A549 (cell line): ENCODE data around the gene COBLL1. TPM values are rescaled to one million over a fixed set of nuclear protein-coding genes. Genes with fewer than 3 reads are reported as not detected.

Experiments
- ATAC-seq, 2 experiments: fragments of 200-7000 bp in 1 of 2; fragments of >200 bp in 1 of 2; cut with Nextera tagmentation in 1 of 2; cut with Tn5 transposase in 1 of 2; 3 replicates each; pipeline versions ENCODE4 v1.8.0 to v1.9.1; 2018 to 2020; ENCODE audit warnings: mild to moderate bottlenecking in 1 of 2, moderate library complexity in 1 of 2
- CTCF ChIA-PET: fragments of 300-600 bp; sonication (Branson Sonifier 250); formaldehyde crosslinking; extraction: SDS; loops from one replicate; lab custom pipeline; 2021; ENCODE audit warnings: antibody characterized with exemption, inconsistent platforms; lab: Yijun Ruan, JAX
- POLR2A ChIA-PET: fragments of 350-600 bp; formaldehyde crosslinking; extraction: SDS; loops from one replicate; lab custom pipeline; 2021; ENCODE audit warnings: antibody characterized with exemption, inconsistent platforms; lab: Yijun Ruan, JAX
- DNase-seq, 2 experiments: peaks; one replicate each; pipeline versions ENCODE4 v3.0.0 to v3.0.0-alpha.2; 2011 to 2016; ENCODE audit warnings: low read depth in 1 of 2, low spot score in 1 of 2
- FAIRE-seq: peaks from 2 replicates; lab custom pipeline; 2011; peaks lifted over from hg19 to GRCh38; lab: Jason Lieb, UNC
- H3K27ac ChIP-seq, 2 experiments: fragments of >200 bp; sonication (Bioruptor Twin); formaldehyde crosslinking; 3 replicates each; pipeline ENCODE4 v1.5.1; 2016 to 2017
- H3K4me1 ChIP-seq: fragments of >200 bp; sonication (Bioruptor Twin); formaldehyde crosslinking; 3 replicates; pipeline ENCODE4 v1.6.1; 2016
- H3K4me2 ChIP-seq: fragments of >200 bp; sonication (Bioruptor Twin); formaldehyde crosslinking; 3 replicates; pipeline ENCODE4 v1.6.1; 2016
- H3K4me3 ChIP-seq: fragments of >200 bp; sonication (Bioruptor Twin); formaldehyde crosslinking; 3 replicates; pipeline ENCODE4 v1.5.1; 2016
- H3K9me3 ChIP-seq: fragments of >200 bp; sonication (Bioruptor Twin); formaldehyde crosslinking; 3 replicates; pipeline ENCODE4 v1.6.1; 2016
- CBX2 ChIP-seq: fragments of 200-600 bp; sonication (generic); IDR thresholded peaks from 2 replicates; pipeline ENCODE4 v1.6.1; 2016; ENCODE audit warnings: low read depth, mild to moderate bottlenecking, borderline replicate concordance
- CBX8 ChIP-seq: fragments of 200-600 bp; sonication (generic); IDR thresholded peaks from 2 replicates; pipeline ENCODE4 v1.6.1; 2016
- CHD2 ChIP-seq: fragments of 150-350 bp; IDR thresholded peaks from 2 replicates; pipeline ENCODE4 v1.6.1; 2014; ENCODE audit warnings: low read length; ENCODE audit not compliant: partially characterized antibody
- EHF ChIP-seq: fragments of 250-450 bp; sonication (Bioruptor Pico); IDR thresholded peaks from 2 replicates; pipeline ENCODE4 v1.5.0; 2020; ENCODE audit warnings: mild to moderate bottlenecking
- EP300 ChIP-seq, 2 experiments: fragments of >200 bp; sonication (Bioruptor Twin); formaldehyde crosslinking; IDR thresholded peaks; 2 replicates in 1 of 2; 3 replicates in 1 of 2; pipeline ENCODE4 v1.6.1; 2016 to 2017
- ESRRA ChIP-seq: fragments of 150-350 bp; IDR thresholded peaks from 2 replicates; pipeline ENCODE4 v1.6.1; 2014; ENCODE audit warnings: mild to moderate bottlenecking, low read length, borderline replicate concordance
- HES2 ChIP-seq: fragments of >200 bp; sonication (Bioruptor Twin); formaldehyde crosslinking; IDR thresholded peaks from 2 replicates; pipeline ENCODE4 v1.6.1; 2016
- HEYL ChIP-seq: fragments of 250-450 bp; sonication (Bioruptor Pico); IDR thresholded peaks from 2 replicates; pipeline ENCODE4 v1.8.0; 2021; ENCODE audit warnings: mild to moderate bottlenecking, moderate library complexity
- HMGXB4 ChIP-seq: fragments of 250-450 bp; sonication (Bioruptor Pico); IDR thresholded peaks from 2 replicates; pipeline ENCODE4 v1.5.0; 2021; ENCODE audit warnings: mild to moderate bottlenecking, moderate library complexity, borderline replicate concordance
- MAFK ChIP-seq: fragments of 450-650 bp; IDR thresholded peaks from 2 replicates; pipeline ENCODE4 v1.6.1; 2014; ENCODE audit not compliant: partially characterized antibody
- MAX ChIP-seq: IDR thresholded peaks from 2 replicates; pipeline ENCODE4 v1.6.1; 2012
- MYC ChIP-seq: IDR thresholded peaks from 2 replicates; pipeline ENCODE4 v1.6.1; 2012; ENCODE audit warnings: mild to moderate bottlenecking, inconsistent platforms, low read length, improper control_type of control experiment, borderline replicate concordance
- PBX3 ChIP-seq: IDR thresholded peaks from 2 replicates; pipeline ENCODE4 v1.6.1; 2012
- POLR2A ChIP-seq: IDR thresholded peaks from 2 replicates; pipeline ENCODE4 v1.6.1; 2012; ENCODE audit warnings: mild to moderate bottlenecking, low read length
- RARB ChIP-seq: fragments of 250-450 bp; sonication (Bioruptor Pico); IDR thresholded peaks from 2 replicates; pipeline ENCODE4 v1.8.0; 2021; ENCODE audit warnings: mild to moderate bottlenecking, moderate library complexity
- RCOR1 ChIP-seq: fragments of 150-350 bp; IDR thresholded peaks from 2 replicates; pipeline ENCODE4 v1.6.1; 2014; ENCODE audit warnings: antibody characterized with exemption, low read length, low read depth
- RNF2 ChIP-seq: fragments of 200-600 bp; sonication (generic); IDR thresholded peaks from 2 replicates; pipeline ENCODE4 v1.6.1; 2016; ENCODE audit warnings: low read depth, mild to moderate bottlenecking, antibody characterized with exemption, moderate library complexity, borderline replicate concordance
- SMC3 ChIP-seq: fragments of >200 bp; sonication (Bioruptor Twin); formaldehyde crosslinking; IDR thresholded peaks from 3 replicates; pipeline ENCODE4 v1.6.1; 2018; ENCODE audit warnings: inconsistent platforms
- SREBF2 ChIP-seq: fragments of 450-650 bp; IDR thresholded peaks from 2 replicates; pipeline ENCODE4 v1.6.1; 2014; ENCODE audit warnings: mild to moderate bottlenecking, moderate library complexity
- TFCP2L1 ChIP-seq: fragments of 250-450 bp; sonication (Bioruptor Pico); IDR thresholded peaks from 2 replicates; pipeline ENCODE4 v1.5.0; 2021; ENCODE audit warnings: mild to moderate bottlenecking
- USF2 ChIP-seq: fragments of 450-650 bp; IDR thresholded peaks from 2 replicates; pipeline ENCODE4 v1.6.1; 2014; ENCODE audit warnings: antibody characterized with exemption
- ZC3H11A ChIP-seq: fragments of 450-650 bp; IDR thresholded peaks from 2 replicates; pipeline ENCODE4 v1.6.1; 2014; ENCODE audit warnings: antibody characterized with exemption, mild to moderate bottlenecking
- ZNF302 ChIP-seq: fragments of 250-450 bp; sonication (Bioruptor Pico); IDR thresholded peaks from 2 replicates; pipeline ENCODE4 v1.9.0; 2021; ENCODE audit warnings: inconsistent platforms, mild to moderate bottlenecking, moderate library complexity
- WGBS: methylation state at CpG from one replicate; pipeline ENCODE4 v1.1.6; 2017; ENCODE audit errors: missing lambda C conversion rate; 5-methylcytosine and 5-hydroxymethylcytosine counted together
- polyA plus RNA-seq, 4 experiments: library from polyadenylated mRNA; depleted of rRNA in 3 of 4; stranded (reverse); fragments of >200 nt; fragmentation: RNase III in 1 of 4; extraction: RNeasy Plus Mini Kit Qiagen cat#74134 plus additional on column Dnase treatment in 1 of 4; gene quantifications; 2 replicates in 3 of 4; 3 replicates in 1 of 4; pipeline ENCODE4 v1.2.3, GENCODE V29; 2011 to 2017

The COBLL1 gene
- polyA plus RNA-seq, 2 of the 4 experiments (the other 2 are of a cell fraction), result 2.6 to 5.3 TPM

- no peak for FAIRE-seq
These were observed 54.8 kb downstream of the COBLL1 start for GRCh38 chr2:164786787-164787186.

GRCh38 chr2:164785457-164785856 lies 56.2 kb downstream of the COBLL1 start:
- Histone ChIP-seq H3K4me2 (no peak overlapping the region), H3K27ac (no peak overlapping the region), H3K4me3 (no peak overlapping the region), H3K4me1 (no peaks in the 10 kb centered on the region), H3K9me3 (no peaks in the 10 kb centered on the region)
- ATAC-seq (no peak), FAIRE-seq (no peak), DNase-seq (no peak)
- TF ChIP-seq POLR2A (no peak), HES2 (no peak), TFCP2L1 (no peak), RNF2 (no peak), RARB (CRISPR knock-in tag) (no peak), HMGXB4 (CRISPR knock-in tag) (no peak), PBX3 (no peak)
- CTCF ChIA-PET, result no interaction called here
- 39% methylated on average over 1 of the region's 1 CpG for WGBS
- POLR2A ChIA-PET, result no interaction called here

More at GRCh38 chr2:164786787-164787186, 54.8 kb downstream of the COBLL1 start:
- Histone ChIP-seq H3K4me2 (no peak overlapping the region), H3K4me1 (no peaks in the 10 kb centered on the region), H3K27ac (no peak overlapping the region), H3K9me3 (no peaks in the 10 kb centered on the region), H3K4me3 (no peak overlapping the region)
- 50% methylated on average over 2 of the region's 2 CpGs for WGBS
- peak; percentile 49 for TF ChIP-seq MAFK
- TF ChIP-seq SREBF2, result no peak
- no peak for DNase-seq
- ChIA-PET CTCF (interaction anchor here (1.1 kb wide), 1 partner anchor 54 kb away, joined by 4 read pairs; no protein-coding TSS in a partner anchor), POLR2A (no interaction called here)
- ATAC-seq, result no peak

GRCh38 chr2:164784376-164784775 lies 57.2 kb downstream of the COBLL1 start:
- no peak overlapping the region for H3K27ac ChIP-seq
- DNase-seq (no peak), ATAC-seq (no peak), FAIRE-seq (no peak)
- POLR2A ChIA-PET, result no interaction called here
- H3K4me2 ChIP-seq, result no peak overlapping the region
- CTCF ChIA-PET, result interaction anchor here (0.6 kb wide), 1 partner anchor 309 kb away, joined by 3 read pairs; no protein-coding TSS in a partner anchor
- no peaks in the 10 kb centered on the region for H3K9me3 ChIP-seq
- 90% methylated on average over 2 of the region's 2 CpGs for WGBS
- H3K4me1 ChIP-seq, result no peaks in the 10 kb centered on the region
- H3K4me3 ChIP-seq, result no peak overlapping the region
- TF ChIP-seq PBX3 (no peak), RARB (CRISPR knock-in tag) (no peak), MYC (no peak), USF2 (no peak), EP300 (IDR thresholded peaks at IDR 0.05) (no peak), TFCP2L1 (no peak), SMC3 (no peak), ZNF302 (CRISPR knock-in tag) (no peak), CBX2 (no peak), RCOR1 (no peak), ZC3H11A (no peak), CHD2 (no peak), HEYL (CRISPR knock-in tag) (no peak), ESRRA (no peak), CBX8 (no peak), EHF (CRISPR knock-in tag) (no peak), MAX (no peak)
- TF ChIP-seq, all 56 proteins: peak for 0
